Immature natural killer cell (primary cell): Measurements from ENCODE around the gene CELF2. TPM values are rescaled to one million over a fixed set of nuclear protein-coding genes. Genes with fewer than 3 reads are reported as not detected.
A peak's percentile ranks its signal among the peaks of the same experiment; 100 is the strongest.
"Not testable (repeated sequence)": the region's sequence is repeated elsewhere in the genome, so short reads cannot be mapped to it uniquely, and the experiment has no call there.

Experiments used
- DNase-seq, 3 donors: peaks; one replicate each; pipeline ENCODE4 v3.0.0; 2022; ENCODE audit warnings: mixed read lengths in 1 of 3
- H3K27ac Mint-ChIP-seq, 6 donors: one replicate each; pipeline ENCODE4 v1.8.0; 2020; ENCODE audit warnings: mixed read lengths in 6 of 6, mild to moderate bottlenecking in 5 of 6, inconsistent platforms in 4 of 6, moderate library complexity in 3 of 6
- H3K27me3 Mint-ChIP-seq, 3 donors: one replicate each; pipeline ENCODE4 v1.8.0; 2020 to 2021; ENCODE audit warnings: low read depth in 3 of 3, mild to moderate bottlenecking in 3 of 3, mixed read lengths in 3 of 3, moderate library complexity in 3 of 3, inconsistent platforms in 1 of 3
- H3K36me3 Mint-ChIP-seq, 3 donors: one replicate each; pipeline ENCODE4 v1.8.0; 2020; ENCODE audit warnings: mixed read lengths in 3 of 3, inconsistent platforms in 2 of 3, mild to moderate bottlenecking in 2 of 3
- H3K4me1 Mint-ChIP-seq, 2 donors: one replicate each; pipeline ENCODE4 v1.8.0; 2020; ENCODE audit warnings: inconsistent platforms in 2 of 2, mild to moderate bottlenecking in 2 of 2, mixed read lengths in 2 of 2, moderate library complexity in 1 of 2
- H3K4me3 Mint-ChIP-seq, 5 donors: one replicate each; pipeline ENCODE4 v1.8.0; 2020; ENCODE audit warnings: mild to moderate bottlenecking in 5 of 5, mixed read lengths in 5 of 5, inconsistent platforms in 3 of 5, moderate library complexity in 3 of 5
- H3K9me3 Mint-ChIP-seq, 6 donors: one replicate each; pipeline ENCODE4 v1.8.0; 2020; ENCODE audit warnings: mild to moderate bottlenecking in 6 of 6, mixed read lengths in 6 of 6, inconsistent platforms in 4 of 6, moderate library complexity in 3 of 6
- polyA plus RNA-seq, 3 donors: library from polyadenylated mRNA; unstranded; fragments of 300-500 nt; fragmentation: Illumina TruSeq; gene quantifications; one replicate each; pipeline ENCODE4 v1.2.3, GENCODE V29; 2021

The CELF2 gene
- polyA plus RNA-seq, 3 donors from 2014 or later, result 64.2 to 174 (median 95.4) TPM

- Mint-ChIP-seq H3K4me3 (no peak overlapping the region), H3K27ac (no peak overlapping the region), H3K4me1 (peaks cover 4 to 17% of the 10 kb centered on the region in 2 donors), H3K9me3 (no peaks in the 10 kb centered on the region), H3K36me3 (no peaks in the 10 kb centered on the region), H3K27me3 (no peaks in the 10 kb centered on the region)
- DNase-seq, result no peak
These were observed 92.9 kb downstream of the CELF2 start for GRCh38 chr10:11110539-11110938.

GRCh38 chr10:11111490-11111889 lies 93.8 kb downstream of the CELF2 start:
- Mint-ChIP-seq H3K36me3 (no peaks in the 10 kb centered on the region), H3K27ac (no peak overlapping the region), H3K9me3 (no peaks in the 10 kb centered on the region), H3K27me3 (no peaks in the 10 kb centered on the region), H3K4me3 (no peak overlapping the region), H3K4me1 (peaks cover 2 to 13% of the 10 kb centered on the region in 2 donors)
- DNase-seq, result no peak

- no peak overlapping the region for H3K27ac Mint-ChIP-seq
- H3K27me3 Mint-ChIP-seq, result no peaks in the 10 kb centered on the region
- H3K4me1 Mint-ChIP-seq, result peaks cover 2 to 13% of the 10 kb centered on the region in 2 donors
- no peak overlapping the region for H3K4me3 Mint-ChIP-seq
- H3K36me3 Mint-ChIP-seq, result no peaks in the 10 kb centered on the region
- DNase-seq, result no peak
- H3K9me3 Mint-ChIP-seq, result no peaks in the 10 kb centered on the region
These were observed 95.0 kb downstream of the CELF2 start for GRCh38 chr10:11112718-11113117.

GRCh38 chr10:11113156-11113555 lies 95.5 kb downstream of the CELF2 start:
- peak overlapping the region in 3 of 5 donors; percentile 39 to 82 (median 44) for H3K4me3 Mint-ChIP-seq
- no peaks in the 10 kb centered on the region for H3K9me3 Mint-ChIP-seq
- H3K27ac Mint-ChIP-seq, result peak overlapping the region in 4 of 6 donors; percentile 22 to 74 (median 62)
- peaks cover 2 to 13% of the 10 kb centered on the region in 2 donors for H3K4me1 Mint-ChIP-seq
- peak; percentile 50 to 62 (median 59) for DNase-seq
- H3K36me3 Mint-ChIP-seq, result no peaks in the 10 kb centered on the region
- H3K27me3 Mint-ChIP-seq, result no peaks in the 10 kb centered on the region

GRCh38 chr10:11114269-11114668 lies 96.6 kb downstream of the CELF2 start:
- Mint-ChIP-seq H3K27me3 (no peaks in the 10 kb centered on the region), H3K27ac (no peak overlapping the region), H3K4me1 (peaks cover 2 to 13% of the 10 kb centered on the region in 2 donors), H3K9me3 (no peaks in the 10 kb centered on the region), H3K4me3 (no peak overlapping the region), H3K36me3 (no peaks in the 10 kb centered on the region)
- no peak for DNase-seq

GRCh38 chr10:11115337-11115736 lies 97.7 kb downstream of the CELF2 start:
- Mint-ChIP-seq H3K27me3 (no peaks in the 10 kb centered on the region), H3K36me3 (no peaks in the 10 kb centered on the region), H3K4me3 (no peak overlapping the region), H3K9me3 (no peaks in the 10 kb centered on the region), H3K4me1 (peaks cover 2 to 13% of the 10 kb centered on the region in 2 donors), H3K27ac (no peak overlapping the region)
- DNase-seq, result no peak

GRCh38 chr10:11116361-11116760 lies 98.7 kb downstream of the CELF2 start:
- Mint-ChIP-seq H3K27me3 (no peaks in the 10 kb centered on the region), H3K4me1 (peaks cover 2 to 13% of the 10 kb centered on the region in 2 donors), H3K27ac (no peak overlapping the region), H3K9me3 (no peaks in the 10 kb centered on the region), H3K4me3 (no peak overlapping the region), H3K36me3 (no peaks in the 10 kb centered on the region)
- no peak for DNase-seq

- Mint-ChIP-seq H3K27ac (no peak overlapping the region), H3K9me3 (no peaks in the 10 kb centered on the region), H3K27me3 (no peaks in the 10 kb centered on the region), H3K4me1 (peaks cover 2 to 13% of the 10 kb centered on the region in 2 donors), H3K36me3 (no peaks in the 10 kb centered on the region), H3K4me3 (no peak overlapping the region)
- no peak for DNase-seq
These were observed 99.1 kb downstream of the CELF2 start for GRCh38 chr10:11116817-11117216.

GRCh38 chr10:11118686-11119085 lies 101.0 kb downstream of the CELF2 start:
- Mint-ChIP-seq H3K9me3 (no peaks in the 10 kb centered on the region), H3K4me1 (peaks cover 0 to 4% of the 10 kb centered on the region in 2 donors), H3K36me3 (no peaks in the 10 kb centered on the region), H3K27me3 (peaks cover 0 to 2% (median 0%) of the 10 kb centered on the region in 3 donors), H3K4me3 (no peak overlapping the region), H3K27ac (no peak overlapping the region)
- DNase-seq, result no peak

- Mint-ChIP-seq H3K27me3 (peaks cover 0 to 2% (median 0%) of the 10 kb centered on the region in 3 donors), H3K4me1 (no peaks in the 10 kb centered on the region)
These were observed 102.2 kb downstream of the CELF2 start for GRCh38 chr10:11119843-11120242.

GRCh38 chr10:11120711-11121110 lies 103.0 kb downstream of the CELF2 start:
- no peak for DNase-seq
- Mint-ChIP-seq H3K36me3 (no peaks in the 10 kb centered on the region), H3K4me1 (no peaks in the 10 kb centered on the region), H3K27me3 (peaks cover 0 to 3% (median 0%) of the 10 kb centered on the region in 3 donors), H3K4me3 (no peak overlapping the region), H3K9me3 (peaks cover 0 to 6% (median 0%) of the 10 kb centered on the region in 6 donors), H3K27ac (no peak overlapping the region)

More at GRCh38 chr10:11119843-11120242, 102.2 kb downstream of the CELF2 start:
- Mint-ChIP-seq H3K4me3 (no peak overlapping the region), H3K36me3 (no peaks in the 10 kb centered on the region), H3K27ac (no peak overlapping the region), H3K9me3 (peaks cover 0 to 6% (median 0%) of the 10 kb centered on the region in 6 donors)
- no peak for DNase-seq

- not testable (repeated sequence) for H3K36me3 Mint-ChIP-seq, H3K9me3 Mint-ChIP-seq, H3K4me3 Mint-ChIP-seq, H3K27me3 Mint-ChIP-seq, DNase-seq, H3K4me1 Mint-ChIP-seq
- peak overlapping the region in 1 of 6 donors; percentile 42 for H3K27ac Mint-ChIP-seq
These were observed 106.2 kb downstream of the CELF2 start for GRCh38 chr10:11123892-11124291.

GRCh38 chr10:11125004-11125403 lies 107.3 kb downstream of the CELF2 start:
- H3K36me3 Mint-ChIP-seq, result peaks cover 0 to 3% (median 0%) of the 10 kb centered on the region in 3 donors
- peaks cover 0 to 6% (median 0%) of the 10 kb centered on the region in 6 donors for H3K9me3 Mint-ChIP-seq

GRCh38 chr10:11127017-11127416 lies 109.3 kb downstream of the CELF2 start:
- H3K27me3 Mint-ChIP-seq, DNase-seq, H3K9me3 Mint-ChIP-seq, H3K4me3 Mint-ChIP-seq, H3K36me3 Mint-ChIP-seq: not testable (repeated sequence)
- Mint-ChIP-seq H3K4me1 (peaks cover 0 to 14% of the 10 kb centered on the region in 2 donors), H3K27ac (peak overlapping the region in 1 of 6 donors; percentile 83)

More at GRCh38 chr10:11125004-11125403, 107.3 kb downstream of the CELF2 start:
- Mint-ChIP-seq H3K4me3 (no peak overlapping the region), H3K27me3 (peaks cover 2 to 5% (median 3%) of the 10 kb centered on the region in 3 donors), H3K27ac (peak overlapping the region in 1 of 6 donors; percentile 6), H3K4me1 (peaks cover 0 to 10% of the 10 kb centered on the region in 2 donors)
- DNase-seq, result no peak

GRCh38 chr10:11131112-11131639 lies 113.5 kb downstream of the CELF2 start:
- Mint-ChIP-seq H3K4me3 (no peak overlapping the region), H3K4me1 (peaks cover 2 to 14% of the 10 kb centered on the region in 2 donors), H3K9me3 (no peaks in the 10 kb centered on the region), H3K36me3 (peaks cover 0 to 3% (median 0%) of the 10 kb centered on the region in 3 donors), H3K27ac (no peak overlapping the region), H3K27me3 (peaks cover 0 to 5% (median 2%) of the 10 kb centered on the region in 3 donors)
- DNase-seq, result no peak
